Spleen (tissue), 7 donors: ENCODE data around the gene FAM83G.

Experiments
- POLR2A ChIP-seq, 3 donors: fragments of 450-650 bp; IDR thresholded peaks; one replicate each; pipeline ENCODE4 v1.5.1; 2017; ENCODE audit warnings: antibody characterized with exemption in 3 of 3, mild to moderate bottlenecking in 1 of 3
- TF ChIP-seq, protein P1 (sequence below), 11 experiments: fragments of 200-600 bp in 7 of 11; fragments of 450-650 bp in 4 of 11; sonication (generic) in 4 of 11; IDR thresholded peaks in 8 of 11; conservative IDR thresholded peaks in 3 of 11; 1 replicate in 7 of 11; 2 replicates in 4 of 11; pipeline versions ENCODE4 v1.4.0 to v1.8.0; 2016 to 2021; ENCODE audit warnings: antibody characterized with exemption in 11 of 11, inconsistent platforms in 4 of 11, mild to moderate bottlenecking in 1 of 11
- donor health status: DM: no; HTN: no; CAD: no; lungs with moderate emphysema.
- donor health status: DM: no; HTN: no; CAD: no.
- donor health status: DM: no; HTN: no; CAD: no.

DNA sequence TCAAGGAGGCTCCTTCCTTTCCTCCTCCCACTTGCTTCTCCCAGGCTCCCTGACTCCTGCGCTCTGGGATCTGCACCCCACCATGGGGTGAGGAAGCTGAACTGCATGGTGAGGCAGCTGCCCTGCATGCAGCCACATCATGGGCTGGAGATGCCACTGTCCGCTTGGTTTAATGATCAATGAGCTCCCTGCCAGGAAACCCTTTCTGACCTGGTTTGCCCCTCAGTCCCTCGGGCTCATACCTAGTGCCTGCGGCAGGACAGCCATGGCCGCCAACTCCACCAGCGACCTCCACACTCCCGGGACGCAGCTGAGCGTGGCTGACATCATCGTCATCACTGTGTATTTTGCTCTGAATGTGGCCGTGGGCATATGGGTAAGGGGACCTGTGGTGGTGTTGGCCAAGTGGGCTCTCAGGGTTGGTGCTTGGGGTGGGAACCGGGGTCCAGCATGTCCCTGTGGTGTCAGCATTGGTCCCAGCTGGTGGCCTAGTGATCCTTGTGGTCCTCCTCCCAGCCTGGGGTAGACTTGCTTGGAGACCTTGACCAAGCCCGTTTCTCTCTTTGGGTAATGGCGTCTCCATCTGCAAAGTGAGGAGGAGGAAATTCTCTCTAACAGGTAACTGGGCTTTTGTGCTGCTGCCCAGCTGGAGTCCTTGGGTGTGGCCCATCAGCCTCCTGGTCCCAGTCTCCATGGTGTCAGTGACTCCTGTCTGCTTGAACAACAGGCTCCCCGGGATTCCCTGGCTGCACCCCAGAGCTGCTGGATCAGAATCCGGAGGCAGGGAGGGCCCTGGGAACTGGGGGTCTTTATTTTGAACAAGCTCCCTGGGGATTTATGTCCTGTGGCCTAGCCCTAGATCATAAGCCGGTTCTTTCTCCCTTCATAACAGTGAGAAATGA lies 52.4 kb downstream of the FAM83G start, which contains the start of gene SLC5A10:
- TF ChIP-seq, protein P1, sequence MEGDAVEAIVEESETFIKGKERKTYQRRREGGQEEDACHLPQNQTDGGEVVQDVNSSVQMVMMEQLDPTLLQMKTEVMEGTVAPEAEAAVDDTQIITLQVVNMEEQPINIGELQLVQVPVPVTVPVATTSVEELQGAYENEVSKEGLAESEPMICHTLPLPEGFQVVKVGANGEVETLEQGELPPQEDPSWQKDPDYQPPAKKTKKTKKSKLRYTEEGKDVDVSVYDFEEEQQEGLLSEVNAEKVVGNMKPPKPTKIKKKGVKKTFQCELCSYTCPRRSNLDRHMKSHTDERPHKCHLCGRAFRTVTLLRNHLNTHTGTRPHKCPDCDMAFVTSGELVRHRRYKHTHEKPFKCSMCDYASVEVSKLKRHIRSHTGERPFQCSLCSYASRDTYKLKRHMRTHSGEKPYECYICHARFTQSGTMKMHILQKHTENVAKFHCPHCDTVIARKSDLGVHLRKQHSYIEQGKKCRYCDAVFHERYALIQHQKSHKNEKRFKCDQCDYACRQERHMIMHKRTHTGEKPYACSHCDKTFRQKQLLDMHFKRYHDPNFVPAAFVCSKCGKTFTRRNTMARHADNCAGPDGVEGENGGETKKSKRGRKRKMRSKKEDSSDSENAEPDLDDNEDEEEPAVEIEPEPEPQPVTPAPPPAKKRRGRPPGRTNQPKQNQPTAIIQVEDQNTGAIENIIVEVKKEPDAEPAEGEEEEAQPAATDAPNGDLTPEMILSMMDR (IDR thresholded peaks at IDR 0.05 in 8 of 11, conservative IDR thresholded peaks at IDR 0.05 in 3 of 11) = no peak
- no peak for TF ChIP-seq POLR2A (IDR thresholded peaks at IDR 0.05)
